HEK293T (cell line): Measurements from ENCODE around the gene TRIM16.
"Not testable (repeated sequence)": the region's sequence is repeated elsewhere in the genome, so short reads cannot be mapped to it uniquely, and the experiment has no call there.

Source experiments
- BHLHE40 ChIP-seq: fragments of 450-650 bp; IDR thresholded peaks from 2 replicates; pipeline ENCODE4 v1.6.1; 2016; ENCODE audit warnings: mild to moderate bottlenecking, moderate library complexity, borderline replicate concordance
- CTBP1 ChIP-seq: fragments of 450-650 bp; IDR thresholded peaks from 2 replicates; pipeline ENCODE4 v1.6.1; 2016; ENCODE audit warnings: borderline replicate concordance
- ELF4 ChIP-seq: fragments of 450-650 bp; IDR thresholded peaks from 2 replicates; pipeline ENCODE4 v1.6.1; 2017; ENCODE audit warnings: antibody characterized with exemption
- FOXA1 ChIP-seq: fragments of 450-650 bp; IDR thresholded peaks from 2 replicates; pipeline ENCODE4 v1.6.1; 2016; ENCODE audit warnings: mild to moderate bottlenecking
- FOXK2 ChIP-seq: fragments of 450-650 bp; IDR thresholded peaks from 2 replicates; pipeline ENCODE4 v1.6.1; 2016; ENCODE audit warnings: mild to moderate bottlenecking
- FOXM1 ChIP-seq: fragments of 450-650 bp; IDR thresholded peaks from 2 replicates; pipeline ENCODE4 v1.6.1; 2017; ENCODE audit warnings: mild to moderate bottlenecking, borderline replicate concordance
- L3MBTL2 ChIP-seq: fragments of 450-650 bp; conservative IDR thresholded peaks from 2 replicates; pipeline ENCODE4 v1.6.1; 2016; ENCODE audit warnings: mild to moderate bottlenecking
- LEF1 ChIP-seq: fragments of 450-650 bp; IDR thresholded peaks from 2 replicates; pipeline ENCODE4 v1.6.1; 2017; ENCODE audit warnings: mild to moderate bottlenecking, borderline replicate concordance
- NFRKB ChIP-seq: fragments of 450-650 bp; IDR thresholded peaks from 2 replicates; pipeline ENCODE4 v1.6.1; 2016; ENCODE audit warnings: mild to moderate bottlenecking, moderate library complexity
- PKNOX1 ChIP-seq: fragments of 450-650 bp; IDR thresholded peaks from 2 replicates; pipeline ENCODE4 v1.6.1; 2016
- SP1 ChIP-seq: fragments of 450-650 bp; IDR thresholded peaks from 2 replicates; pipeline ENCODE4 v1.6.1; 2017
- TARDBP ChIP-seq: fragments of 450-650 bp; IDR thresholded peaks from 2 replicates; pipeline ENCODE4 v1.6.1; 2016
- ZNF384 ChIP-seq: fragments of 450-650 bp; IDR thresholded peaks from 2 replicates; pipeline ENCODE4 v1.6.1; 2016

GRCh38 chr17:15630930-15631453 is 53.1 kb downstream of the TRIM16 start:
- TF ChIP-seq FOXK2, PKNOX1, FOXM1, SP1, L3MBTL2, TARDBP, BHLHE40, FOXA1, ELF4, NFRKB, ZNF384, CTBP1, LEF1: not testable (repeated sequence)
